ENCODE measurements around the gene METTL9.

METTL9 gene

GRCh38 chr16:21611556-21612384, 12.4 kb downstream of the METTL9 start:
- no peak overlapping the region for H3K4me3 ChIP-seq (ENCODE audit: low read length, poor library complexity, severe bottlenecking)
- H4K20me1 ChIP-seq (ENCODE audit: insufficient read depth, low read length, poor library complexity, severe bottlenecking): peaks cover 57% of the 10 kb centered on the region
- H3K4me2 ChIP-seq (ENCODE audit: low read depth, low read length, poor library complexity, severe bottlenecking): no peak overlapping the region
- H3K79me2 ChIP-seq (ENCODE audit: insufficient read depth, low read length): peaks cover 99% of the 10 kb centered on the region
- H3K9ac ChIP-seq (ENCODE audit: low read depth, low read length, poor library complexity, severe bottlenecking): no peak overlapping the region
- H3K9me3 ChIP-seq (ENCODE audit: insufficient read depth, low read depth, low read length): no peaks in the 10 kb centered on the region
- H3K9me2 ChIP-seq (replicated peaks; ENCODE audit: low read depth, low read length): no peaks in the 10 kb centered on the region
- H3K27me3 ChIP-seq (ENCODE audit: insufficient read depth, low read length, poor library complexity, severe bottlenecking): no peaks in the 10 kb centered on the region
- no peak for TF ChIP-seq EZH2phosphoT487 (IDR thresholded peaks at IDR 0.05; ENCODE audit: borderline replicate concordance)
- no peak overlapping the region for H2AFZ ChIP-seq (ENCODE audit: low read length)
- peaks cover 5% of the 10 kb centered on the region; the same call in 1 of the 2 replicates for H3K36me3 ChIP-seq (ENCODE audit: insufficient read depth, low read length)
- 0 out of 2 replicates have a peak, but pooled peaks cover 8% of the 10 kb centered on the region for H3F3A ChIP-seq (ENCODE audit: low read depth)
- H3K4me1 ChIP-seq (ENCODE audit: insufficient read depth, low read length, poor library complexity, severe bottlenecking): peaks cover 70% of the 10 kb centered on the region

- Histone ChIP-seq H3K9ac (ENCODE audit: low read depth, low read length, poor library complexity, severe bottlenecking) (no peak overlapping the region), H2AFZ (ENCODE audit: low read length) (no peak overlapping the region), H3K4me2 (ENCODE audit: low read depth, low read length, poor library complexity, severe bottlenecking) (no peak overlapping the region), H3K4me3 (ENCODE audit: low read length, poor library complexity, severe bottlenecking) (no peak overlapping the region), H3K79me2 (ENCODE audit: insufficient read depth, low read length) (peaks cover 94% of the 10 kb centered on the region), H3K9me2 (replicated peaks; ENCODE audit: low read depth, low read length) (no peaks in the 10 kb centered on the region), H3K27me3 (ENCODE audit: insufficient read depth, low read length, poor library complexity, severe bottlenecking) (no peaks in the 10 kb centered on the region), H3K4me1 (ENCODE audit: insufficient read depth, low read length, poor library complexity, severe bottlenecking) (peaks cover 57% of the 10 kb centered on the region), H3K9me3 (ENCODE audit: insufficient read depth, low read depth, low read length) (no peaks in the 10 kb centered on the region), H3K36me3 (ENCODE audit: insufficient read depth, low read length) (peaks cover 9% of the 10 kb centered on the region; the same call in 1 of the 2 replicates), H4K20me1 (ENCODE audit: insufficient read depth, low read length, poor library complexity, severe bottlenecking) (peaks cover 48% of the 10 kb centered on the region), H3F3A (ENCODE audit: low read depth) (0 out of 2 replicates have a peak, but pooled peaks cover 8% of the 10 kb centered on the region)
- no peak for TF ChIP-seq EZH2phosphoT487 (IDR thresholded peaks at IDR 0.05; ENCODE audit: borderline replicate concordance)
- no peak for TF ChIP-seq CTCF (conservative IDR thresholded peaks at IDR 0.05; ENCODE audit: low read length)
Observed at GRCh38 chr16:21613361-21613760, 14.0 kb downstream of the METTL9 start.

- H3K4me1 ChIP-seq (ENCODE audit: insufficient read depth, low read length, poor library complexity, severe bottlenecking): peaks cover 52% of the 10 kb centered on the region
- no peaks in the 10 kb centered on the region for H3K9me2 ChIP-seq (replicated peaks; ENCODE audit: low read depth, low read length)
- no peak overlapping the region for H3K4me3 ChIP-seq (ENCODE audit: low read length, poor library complexity, severe bottlenecking)
- H4K20me1 ChIP-seq (ENCODE audit: insufficient read depth, low read length, poor library complexity, severe bottlenecking): peaks cover 43% of the 10 kb centered on the region
- H3K36me3 ChIP-seq (ENCODE audit: insufficient read depth, low read length): peaks cover 13% of the 10 kb centered on the region; the same call in 1 of the 2 replicates
- H3K9me3 ChIP-seq (ENCODE audit: insufficient read depth, low read depth, low read length): no peaks in the 10 kb centered on the region
- no peak for TF ChIP-seq CTCF (conservative IDR thresholded peaks at IDR 0.05; ENCODE audit: low read length)
- TF ChIP-seq EZH2phosphoT487 (IDR thresholded peaks at IDR 0.05; ENCODE audit: borderline replicate concordance): no peak
- no peak overlapping the region for H3K4me2 ChIP-seq (ENCODE audit: low read depth, low read length, poor library complexity, severe bottlenecking)
- H3K79me2 ChIP-seq (ENCODE audit: insufficient read depth, low read length): peaks cover 91% of the 10 kb centered on the region
- H3K9ac ChIP-seq (ENCODE audit: low read depth, low read length, poor library complexity, severe bottlenecking): no peak overlapping the region
- no peaks in the 10 kb centered on the region for H3K27me3 ChIP-seq (ENCODE audit: insufficient read depth, low read length, poor library complexity, severe bottlenecking)
- H3F3A ChIP-seq (ENCODE audit: low read depth): 0 out of 2 replicates have a peak, but pooled peaks cover 5% of the 10 kb centered on the region
- no peak overlapping the region for H2AFZ ChIP-seq (ENCODE audit: low read length)
Observed at GRCh38 chr16:21613781-21614180, 14.4 kb downstream of the METTL9 start.

Data from Loucy (cell line).